Memory B cell (primary cell): ENCODE results near the gene CPSF3.
"Not testable (repeated sequence)": the region's sequence is repeated elsewhere in the genome, so short reads cannot be mapped to it uniquely, and the experiment has no call there.

ENCODE experiments used
- ATAC-seq: fragments of 150-1000 bp; cut with Tn5 transposase; 2 replicates; pipeline ENCODE4 v1.10.0; 2021; ENCODE audit warnings: low read depth, mild to moderate bottlenecking, moderate library complexity
- DNase-seq, 2 donors: peaks; one replicate each; pipeline ENCODE4 v3.0.0; 2022; ENCODE audit warnings: low spot score in 2 of 2
- H3K27ac Mint-ChIP-seq: one replicate; pipeline ENCODE4 v1.8.0; 2022; ENCODE audit warnings: mild to moderate bottlenecking, moderate library complexity, mixed read lengths
- H3K27me3 Mint-ChIP-seq: one replicate; pipeline ENCODE4 v1.8.0; 2022; ENCODE audit warnings: mixed read lengths
- H3K36me3 Mint-ChIP-seq: one replicate; pipeline ENCODE4 v1.8.0; 2022; ENCODE audit warnings: mild to moderate bottlenecking, mixed read lengths
- H3K4me1 Mint-ChIP-seq: one replicate; pipeline ENCODE4 v1.8.0; 2022; ENCODE audit warnings: mixed read lengths
- H3K4me3 Mint-ChIP-seq: one replicate; pipeline ENCODE4 v1.8.0; 2022; ENCODE audit warnings: mild to moderate bottlenecking, moderate library complexity, mixed read lengths
- H3K9me3 Mint-ChIP-seq: one replicate; pipeline ENCODE4 v1.8.0; 2022; ENCODE audit warnings: mixed read lengths

Gene CPSF3

DNA sequence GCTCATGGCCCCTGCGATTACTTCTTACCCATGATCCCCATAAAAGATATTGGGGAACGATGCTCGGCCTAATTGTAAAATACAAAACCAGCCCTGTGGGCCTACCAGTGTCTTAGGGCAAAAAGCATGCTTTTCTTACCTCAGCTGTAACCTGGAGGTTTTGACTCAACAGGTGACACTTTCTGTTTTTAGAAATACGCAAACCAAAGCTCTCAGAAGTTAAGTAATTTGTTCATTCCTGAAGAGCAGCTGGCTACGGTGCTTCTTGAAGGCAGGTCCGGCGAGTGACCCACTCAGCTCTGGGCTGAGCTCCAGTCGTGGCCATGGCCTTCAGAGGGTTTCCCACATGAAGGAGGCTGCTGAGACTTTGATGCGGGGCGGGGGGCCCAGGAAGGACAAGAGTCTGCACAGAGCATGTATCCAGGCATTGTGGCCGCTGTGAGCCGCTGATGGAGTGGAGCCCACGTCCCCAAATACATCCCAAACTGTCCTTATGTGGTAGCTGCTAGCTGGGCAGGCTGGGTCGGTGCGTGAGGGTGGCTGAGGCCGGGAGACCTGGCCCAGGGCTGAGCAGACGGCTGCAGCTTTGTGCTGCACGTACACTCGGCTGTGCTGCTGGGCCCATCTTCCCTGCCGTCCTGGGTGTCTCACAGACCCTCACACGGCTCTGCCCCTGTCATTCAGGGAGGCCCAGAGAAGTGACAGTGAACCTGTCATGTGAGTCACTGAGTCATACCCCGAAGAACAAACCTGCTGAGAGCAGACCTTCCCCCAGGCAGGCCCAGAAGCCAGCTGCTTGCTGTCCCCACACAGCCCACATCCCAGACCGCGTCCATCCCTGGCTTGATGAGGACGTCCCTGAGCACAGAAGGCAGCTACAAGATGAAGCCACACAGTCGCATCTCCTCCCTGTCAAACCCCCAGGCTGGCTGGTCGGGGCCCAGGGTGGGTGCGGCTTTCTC lies 34.2 kb upstream of the CPSF3 start:
- ATAC-seq = no peak

DNA sequence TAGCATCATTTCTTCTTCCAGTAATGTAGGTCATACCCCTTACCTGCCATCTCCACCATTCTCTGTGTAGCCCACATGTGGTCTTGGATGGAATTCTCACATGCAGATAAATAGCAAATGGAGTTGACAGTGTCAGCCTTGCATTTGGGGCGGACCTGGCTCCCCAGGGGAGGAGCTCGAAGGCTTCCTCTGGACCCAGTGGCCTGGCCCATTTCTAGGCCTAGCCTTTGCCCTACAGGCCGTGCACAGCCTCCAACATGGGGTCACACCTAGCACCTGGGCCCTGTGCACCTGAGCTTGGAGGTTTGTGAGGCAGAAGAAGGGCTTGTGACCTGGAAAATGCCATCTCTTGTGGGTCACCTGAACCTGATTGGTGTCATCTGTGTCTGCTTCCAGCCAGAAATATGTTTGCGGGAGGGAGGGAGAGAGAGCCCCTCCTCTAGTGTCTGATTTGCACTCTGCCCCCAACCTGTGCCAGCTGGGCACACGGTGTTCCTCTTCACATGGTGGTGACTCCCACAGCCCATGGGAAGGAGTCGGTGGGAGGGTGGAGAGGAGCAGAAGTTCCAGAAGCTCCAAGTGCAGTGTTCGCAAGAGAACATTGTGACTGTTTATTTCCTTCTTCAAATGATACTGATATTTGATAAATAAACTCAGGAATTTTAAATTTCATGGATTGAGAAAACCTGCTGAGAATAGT lies 33.2 kb upstream of the CPSF3 start:
- Mint-ChIP-seq H3K4me3 (no peak overlapping the region), H3K36me3 (no peaks in the 10 kb centered on the region), H3K27ac (no peak overlapping the region), H3K9me3 (peaks cover 2% of the 10 kb centered on the region), H3K27me3 (no peaks in the 10 kb centered on the region), H3K4me1 (no peaks in the 10 kb centered on the region)
- ATAC-seq = no peak
- no peak for DNase-seq

More for the DNA sequence above, 34.2 kb upstream of the CPSF3 start:
- Mint-ChIP-seq H3K27ac (no peak overlapping the region), H3K4me3 (no peak overlapping the region), H3K9me3 (peaks cover 2% of the 10 kb centered on the region), H3K36me3 (no peaks in the 10 kb centered on the region), H3K4me1 (no peaks in the 10 kb centered on the region), H3K27me3 (no peaks in the 10 kb centered on the region)
- DNase-seq = no peak

DNA sequence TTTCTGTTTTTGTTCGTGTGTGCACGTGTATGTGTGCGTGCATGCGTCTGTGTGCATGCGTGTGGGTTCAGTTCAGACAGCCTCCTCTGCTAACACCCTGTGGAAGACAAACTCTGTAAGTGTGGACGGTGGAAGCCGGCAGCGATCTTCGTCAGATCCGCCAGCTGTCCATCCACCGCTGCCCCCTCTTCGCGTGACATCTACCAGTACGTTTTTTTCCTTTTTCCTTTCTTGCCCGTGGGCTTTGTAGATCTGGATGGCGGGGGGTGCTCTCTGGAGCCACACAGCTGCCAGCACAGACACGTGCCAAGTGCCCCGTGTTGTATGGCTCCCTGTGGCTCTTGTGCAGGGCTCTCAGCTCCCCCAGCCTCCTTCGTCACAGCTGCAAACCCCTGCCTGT lies 32.5 kb upstream of the CPSF3 start:
- Mint-ChIP-seq H3K36me3 (no peaks in the 10 kb centered on the region), H3K4me3 (no peak overlapping the region)

DNA sequence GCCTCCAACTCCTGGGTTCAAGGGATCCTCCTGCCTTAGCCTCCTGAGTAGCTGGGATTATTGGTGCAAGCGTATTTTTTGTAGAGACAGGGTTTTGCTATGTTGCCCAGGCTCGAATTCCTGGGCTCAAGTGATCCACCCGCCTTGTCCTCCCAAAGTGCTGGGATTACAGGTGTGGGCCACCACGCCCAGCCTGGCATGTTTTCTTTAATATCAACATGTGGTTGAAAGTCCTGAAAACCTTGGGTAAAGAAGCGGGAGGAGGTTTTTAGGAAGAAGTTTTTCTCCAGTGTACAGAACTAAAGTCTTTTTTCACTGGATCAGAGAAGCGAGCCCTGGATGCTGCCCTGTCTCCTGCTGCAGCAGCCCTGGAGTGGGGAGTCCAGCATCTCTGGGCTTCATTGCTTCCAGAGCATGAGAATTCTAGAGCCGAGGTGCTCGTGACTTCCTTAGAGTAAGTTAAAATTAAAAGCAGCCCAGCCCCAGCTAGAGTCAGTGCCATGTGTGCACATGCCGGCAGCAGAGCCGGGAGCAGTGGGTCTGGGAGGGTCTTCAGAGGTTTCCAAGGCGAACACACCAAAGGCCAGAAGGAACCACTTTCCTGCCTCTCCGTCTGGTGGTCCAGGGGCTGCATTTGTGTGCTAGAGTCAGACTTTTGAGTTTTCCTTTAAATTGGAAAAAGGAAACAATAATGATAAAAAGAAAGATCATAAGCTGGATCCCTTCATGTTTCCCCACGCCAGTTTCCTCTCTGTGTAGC lies 31.3 kb upstream of the CPSF3 start:
- DNase-seq (no peak), ATAC-seq (no peak)
- Mint-ChIP-seq H3K27ac (no peak overlapping the region), H3K4me3 (no peak overlapping the region), H3K27me3 (no peaks in the 10 kb centered on the region), H3K4me1 (no peaks in the 10 kb centered on the region), H3K36me3 (no peaks in the 10 kb centered on the region), H3K9me3 (peaks cover 2% of the 10 kb centered on the region)

More for the DNA sequence above, 32.5 kb upstream of the CPSF3 start:
- H3K4me1 Mint-ChIP-seq = no peaks in the 10 kb centered on the region
- no peaks in the 10 kb centered on the region for H3K27me3 Mint-ChIP-seq
- DNase-seq (no peak), ATAC-seq (no peak)
- H3K27ac Mint-ChIP-seq = no peak overlapping the region
- peaks cover 2% of the 10 kb centered on the region for H3K9me3 Mint-ChIP-seq

DNA sequence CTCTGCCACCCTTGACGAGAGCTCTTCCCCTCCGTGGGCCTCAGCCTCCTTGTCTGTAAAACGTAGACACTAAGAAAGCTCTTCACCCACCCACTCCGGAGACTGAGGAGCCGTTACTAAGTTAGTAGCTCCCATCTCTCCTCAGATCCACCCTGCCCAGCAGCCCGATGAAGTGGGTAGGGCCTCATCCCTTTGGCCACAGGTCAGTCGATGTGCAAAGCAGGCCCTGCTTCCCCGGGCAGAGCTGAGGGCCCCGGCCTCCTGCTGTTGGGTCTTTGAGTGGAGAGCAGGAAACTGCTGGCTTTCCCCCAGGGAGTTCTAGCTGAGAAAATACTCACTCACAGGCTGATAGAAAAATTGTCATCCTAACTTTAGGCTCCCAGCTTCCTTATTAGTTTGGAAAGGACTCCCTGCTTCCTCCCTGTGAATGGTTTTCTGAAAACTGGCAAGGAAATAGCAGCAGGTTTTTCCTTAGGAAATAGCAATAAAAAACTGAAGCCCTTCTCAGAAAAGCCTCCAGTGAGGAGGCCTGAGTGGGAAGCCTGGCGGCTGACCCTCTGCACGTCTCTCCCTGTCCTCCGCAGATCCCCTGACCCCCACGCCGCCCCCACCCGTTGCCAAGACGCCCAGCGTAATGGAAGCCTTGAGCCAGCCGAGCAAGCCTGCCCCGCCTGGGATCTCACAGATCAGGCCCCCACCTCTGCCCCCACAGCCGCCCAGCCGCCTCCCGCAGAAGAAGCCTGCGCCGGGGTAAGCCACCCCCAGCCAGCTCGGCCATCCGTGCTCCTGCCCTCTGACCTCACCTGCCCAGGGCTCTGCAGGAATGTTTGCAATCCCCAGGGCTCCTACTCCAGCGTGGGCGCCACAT lies 30.3 kb upstream of the CPSF3 start:
- H3K27ac Mint-ChIP-seq = no peak overlapping the region
- H3K4me1 Mint-ChIP-seq = no peaks in the 10 kb centered on the region
- no peaks in the 10 kb centered on the region for H3K36me3 Mint-ChIP-seq
- no peak overlapping the region for H3K4me3 Mint-ChIP-seq
- no peaks in the 10 kb centered on the region for H3K27me3 Mint-ChIP-seq
- no peaks in the 10 kb centered on the region for H3K9me3 Mint-ChIP-seq
- no peak for DNase-seq
- ATAC-seq = no peak

DNA sequence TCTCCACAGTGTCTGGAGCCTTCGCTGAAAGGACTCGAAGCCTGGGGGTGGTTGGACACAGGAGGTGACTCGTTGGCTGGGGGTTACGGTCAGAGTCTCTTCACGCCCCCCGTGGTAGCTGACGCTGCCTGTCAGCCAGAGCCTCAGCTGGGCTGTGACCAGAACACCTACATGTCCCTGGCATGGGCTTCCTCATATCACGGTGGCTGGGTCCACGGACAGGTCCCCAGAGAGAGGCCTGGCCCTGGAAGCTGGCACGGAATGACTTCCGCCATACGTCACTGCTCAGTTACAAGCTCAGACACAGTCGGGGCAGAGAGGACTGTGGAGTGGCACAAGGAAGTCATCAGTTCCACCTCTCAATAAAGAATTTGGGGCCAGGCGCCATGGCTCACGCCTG lies 28.6 kb upstream of the CPSF3 start:
- DNase-seq = no peak
- no peaks in the 10 kb centered on the region for H3K4me1 Mint-ChIP-seq
- H3K9me3 Mint-ChIP-seq = no peaks in the 10 kb centered on the region
- H3K36me3 Mint-ChIP-seq = no peaks in the 10 kb centered on the region
- no peak overlapping the region for H3K4me3 Mint-ChIP-seq
- H3K27ac Mint-ChIP-seq = no peak overlapping the region
- ATAC-seq = no peak
- H3K27me3 Mint-ChIP-seq = peaks cover 2% of the 10 kb centered on the region

DNA sequence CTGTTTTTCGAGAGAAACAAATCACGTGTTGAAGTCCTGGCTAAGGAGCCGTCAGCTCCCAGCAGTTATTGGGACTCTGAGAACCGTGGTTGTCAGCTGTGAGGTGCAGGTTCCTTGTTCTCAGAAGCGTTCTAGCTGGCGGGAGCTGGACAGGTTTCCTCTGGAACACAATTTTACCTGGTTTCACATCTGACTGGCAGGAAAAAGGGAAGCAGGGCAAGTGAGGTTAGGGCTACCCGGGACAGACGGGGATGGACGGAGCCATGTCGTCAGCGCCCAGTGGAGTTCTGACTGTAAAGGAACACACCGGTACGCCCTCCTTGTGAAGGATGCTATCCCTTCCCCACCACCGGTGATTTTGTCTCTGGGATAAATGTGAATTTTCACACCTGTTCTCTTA lies 26.3 kb upstream of the CPSF3 start:
- Mint-ChIP-seq H3K4me3 (no peak overlapping the region), H3K9me3 (no peaks in the 10 kb centered on the region), H3K36me3 (no peaks in the 10 kb centered on the region), H3K27me3 (peaks cover 9% of the 10 kb centered on the region), H3K4me1 (peaks cover 10% of the 10 kb centered on the region), H3K27ac (no peak overlapping the region)
- DNase-seq (no peak), ATAC-seq (no peak)

DNA sequence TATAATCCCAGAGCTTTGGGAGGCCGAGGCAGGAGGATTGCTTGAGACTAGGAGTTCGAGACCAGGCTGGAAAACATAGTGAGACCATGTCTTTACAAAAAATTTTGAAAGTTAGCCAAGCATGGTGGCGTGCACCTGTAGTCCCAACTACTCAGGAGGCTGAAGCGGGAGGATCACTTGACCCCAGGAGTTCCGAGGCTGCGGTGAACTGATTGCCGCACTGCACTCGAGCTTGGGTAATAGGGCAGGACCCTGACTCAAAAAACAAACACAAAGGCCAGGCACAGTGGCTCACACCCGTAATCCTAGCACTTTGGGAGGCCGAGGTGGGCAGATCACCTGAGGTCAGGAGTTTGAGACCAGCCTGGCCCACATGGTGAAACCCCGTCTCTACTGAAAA lies 25.2 kb upstream of the CPSF3 start:
- H3K4me3 Mint-ChIP-seq, ATAC-seq: not testable (repeated sequence)

DNA sequence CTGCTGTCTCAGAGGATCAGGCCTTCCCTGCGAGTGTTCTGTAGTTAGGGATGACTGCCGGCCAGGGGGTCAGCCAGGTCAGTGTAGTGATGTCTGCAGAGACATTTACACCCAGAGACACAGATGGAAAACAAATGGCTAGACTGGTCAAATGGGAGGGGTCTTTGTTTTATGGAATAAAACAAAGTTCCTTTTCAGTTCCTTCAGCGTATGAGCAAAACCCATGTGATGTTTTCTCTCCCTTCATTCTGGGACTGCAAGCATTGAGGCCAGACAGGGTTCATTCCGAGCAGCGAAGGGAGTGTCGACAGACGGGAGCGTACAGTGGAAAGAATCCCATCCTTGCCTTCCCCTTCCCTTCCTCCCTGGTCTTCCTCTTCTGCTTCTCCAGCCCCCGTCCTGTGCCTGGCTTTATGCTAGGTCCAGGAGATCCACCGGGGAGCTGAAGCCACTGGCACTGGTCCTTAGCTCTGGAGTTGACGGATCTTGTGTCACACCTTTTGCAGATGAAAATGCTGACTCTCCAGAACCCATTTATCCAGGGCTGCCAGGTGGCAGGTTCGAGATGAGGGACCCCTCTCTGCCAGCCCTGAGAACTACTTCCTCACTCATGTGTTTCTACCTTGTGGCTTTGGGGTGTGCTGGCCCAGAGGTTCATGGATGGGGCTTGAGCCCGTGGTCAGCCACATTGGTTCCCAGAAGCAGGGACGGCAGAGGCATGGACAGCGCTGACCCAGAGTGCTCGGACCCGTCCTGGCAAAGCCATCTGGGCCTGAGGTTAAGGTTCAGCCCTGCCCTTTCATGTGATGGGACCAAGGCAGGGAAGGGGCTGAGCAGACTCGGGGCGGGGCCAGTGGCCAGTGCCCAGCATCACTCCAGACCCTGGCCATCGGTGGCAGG lies 24.3 kb upstream of the CPSF3 start:
- Mint-ChIP-seq H3K27me3 (peaks cover 9% of the 10 kb centered on the region), H3K4me1 (peaks cover 12% of the 10 kb centered on the region), H3K4me3 (no peak overlapping the region), H3K36me3 (peaks cover 3% of the 10 kb centered on the region), H3K9me3 (no peaks in the 10 kb centered on the region), H3K27ac (no peak overlapping the region)
- ATAC-seq (no peak), DNase-seq (no peak)

More for the DNA sequence above, 25.2 kb upstream of the CPSF3 start:
- H3K27ac Mint-ChIP-seq, DNase-seq, H3K27me3 Mint-ChIP-seq, H3K36me3 Mint-ChIP-seq, H3K9me3 Mint-ChIP-seq: not testable (repeated sequence)
- peaks cover 12% of the 10 kb centered on the region for H3K4me1 Mint-ChIP-seq

DNA sequence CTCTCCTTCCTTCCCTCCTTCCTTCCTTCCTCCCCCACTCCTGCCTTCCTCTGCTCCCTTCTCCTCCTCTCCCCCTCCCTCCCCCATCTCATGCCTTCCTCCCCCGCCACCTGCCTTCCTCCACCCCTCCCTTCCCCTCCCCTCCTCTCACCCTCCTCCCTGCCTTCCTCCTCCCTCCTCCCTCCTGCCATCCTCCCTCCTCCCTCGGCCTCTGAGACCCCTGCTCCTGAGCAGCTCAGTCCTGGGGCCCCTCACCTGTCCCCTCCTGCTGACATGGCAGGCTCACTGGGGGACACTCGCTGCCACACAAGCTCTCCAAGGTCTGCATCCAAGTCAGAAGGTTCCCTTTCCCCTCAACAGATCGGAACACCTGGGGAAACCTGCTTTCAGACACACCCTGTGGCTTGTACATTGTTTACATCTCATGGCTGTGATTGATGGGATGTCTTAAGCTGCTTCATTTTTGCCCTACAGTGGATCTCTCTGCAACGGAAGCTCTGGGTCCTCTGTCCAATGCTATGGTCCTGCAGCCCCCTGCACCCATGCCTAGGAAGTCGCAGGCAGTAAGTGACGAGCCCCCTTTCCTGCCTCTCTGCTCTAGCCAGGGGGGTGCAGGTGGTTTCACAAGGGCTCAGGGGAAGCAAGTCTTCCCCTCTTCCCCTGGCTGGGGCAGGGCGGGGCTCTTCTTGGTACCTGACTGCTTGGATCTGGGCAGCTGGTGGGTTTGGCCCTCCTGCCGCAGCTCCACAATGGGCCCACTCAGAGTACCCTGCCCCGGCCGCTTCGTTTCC lies 23.0 kb upstream of the CPSF3 start:
- no peak overlapping the region for H3K4me3 Mint-ChIP-seq
- H3K9me3 Mint-ChIP-seq = no peaks in the 10 kb centered on the region
- peaks cover 12% of the 10 kb centered on the region for H3K4me1 Mint-ChIP-seq
- peak overlapping the region; percentile 25 for H3K27ac Mint-ChIP-seq
- H3K27me3 Mint-ChIP-seq = peaks cover 9% of the 10 kb centered on the region
- H3K36me3 Mint-ChIP-seq = peaks cover 3% of the 10 kb centered on the region
- ATAC-seq = no peak
- DNase-seq = no peak

DNA sequence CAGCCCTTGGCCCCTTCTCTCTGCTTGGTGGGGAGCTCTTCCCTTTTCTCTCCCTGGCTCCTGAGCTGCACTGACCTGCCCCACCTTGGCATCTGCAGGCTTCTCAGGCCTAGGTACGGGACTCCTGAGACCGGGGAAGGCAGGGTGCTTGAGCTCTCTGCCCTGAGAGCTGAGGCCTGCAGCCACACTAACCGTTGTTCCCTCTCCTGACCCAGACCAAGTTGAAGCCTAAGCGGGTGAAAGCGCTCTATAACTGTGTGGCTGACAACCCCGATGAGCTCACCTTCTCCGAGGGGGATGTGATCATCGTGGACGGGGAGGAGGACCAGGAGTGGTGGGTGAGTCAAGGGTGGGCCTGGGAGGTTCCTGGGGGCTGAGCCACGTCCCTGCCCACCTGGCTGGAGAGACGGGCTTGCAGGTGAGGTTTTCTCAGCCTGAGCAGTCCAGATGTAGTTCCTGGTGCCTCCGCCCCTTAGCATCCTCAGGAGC lies 22.4 kb upstream of the CPSF3 start:
- ATAC-seq = no peak
- no peak overlapping the region for H3K27ac Mint-ChIP-seq
- peaks cover 4% of the 10 kb centered on the region for H3K36me3 Mint-ChIP-seq
- no peak overlapping the region for H3K4me3 Mint-ChIP-seq
- no peaks in the 10 kb centered on the region for H3K9me3 Mint-ChIP-seq
- H3K27me3 Mint-ChIP-seq = peaks cover 9% of the 10 kb centered on the region
- peaks cover 12% of the 10 kb centered on the region for H3K4me1 Mint-ChIP-seq
- no peak for DNase-seq
